ENCODE data around the gene MED1. TPM values are rescaled to one million over a fixed set of nuclear protein-coding genes. Genes with fewer than 3 reads are reported as not detected.
"Not testable (repeated sequence)": the region's sequence is repeated elsewhere in the genome, so short reads cannot be mapped to it uniquely, and the experiment has no call there.

MED1 gene
- 40.4 TPM for polyA plus RNA-seq (2013, experiment 1 of 2)
- 40.3 TPM for polyA plus RNA-seq (2013, experiment 2 of 2)

- Histone ChIP-seq H3K79me2 (ENCODE audit: control insufficient read depth, insufficient read depth, low read length) (peaks cover 28% of the 10 kb centered on the region), H3K4ac (ENCODE audit: low read depth, low read length) (peak within 1 kb of the TSS; percentile 17), H2BK5ac (ENCODE audit: low read length) (no peak within 1 kb of the TSS), H3K36me3 (ENCODE audit: control insufficient read depth, insufficient read depth, low read length) (no peaks in the 10 kb centered on the region), H3K23ac (ENCODE audit: low read length) (no peak within 1 kb of the TSS), H3K4me1 (ENCODE audit: control insufficient read depth, low read depth, low read length) (peaks cover 3% of the 10 kb centered on the region), H3K18ac (ENCODE audit: low read length) (no peak within 1 kb of the TSS), H3K27ac (ENCODE audit: low read depth, low read length) (peak within 1 kb of the TSS; percentile 1), H2AK5ac (ENCODE audit: low read length) (peak within 1 kb of the TSS; percentile 67), H3K79me1 (ENCODE audit: low read length) (peaks cover 9% of the 10 kb centered on the region), H3K56ac (ENCODE audit: low read length) (peak within 1 kb of the TSS; percentile 90), H3K9ac (ENCODE audit: low read length) (peak within 1 kb of the TSS; percentile 86), H3K4me2 (ENCODE audit: low read length) (peak within 1 kb of the TSS; percentile 88), H2BK15ac (replicated peaks; ENCODE audit: low read depth) (no peak within 1 kb of the TSS), H3K4me3 (ENCODE audit: low read length) (peak within 1 kb of the TSS; percentile 71), H4K5ac (ENCODE audit: low read length) (peak within 1 kb of the TSS; percentile 52), H2BK120ac (ENCODE audit: low read depth, low read length) (no peak within 1 kb of the TSS), H4K8ac (ENCODE audit: low read depth, low read length) (peak within 1 kb of the TSS; percentile 99), H3K27me3 (ENCODE audit: insufficient read depth, low read length, poor library complexity) (no peaks in the 10 kb centered on the region)
- DNase-seq: peak; percentile 99
- no CpG with 5 or more reads among the region's 37 CpGs for WGBS (ENCODE audit: extremely low coverage, insufficient coverage, low lambda C conversion rate)
Observed at GRCh38 chr17:39450847-39451581, at the start of gene MED1. Gene MED1, minus strand, starts transcription at chr17:39451263. Its CDS starts 201 bp downstream, at chr17:39451062.

GRCh38 chr17:39496921-39497320, 45.9 kb upstream of the MED1 start:
- H3K27ac ChIP-seq (ENCODE audit: low read depth, low read length); H3K79me1 ChIP-seq (ENCODE audit: low read length); H2BK120ac ChIP-seq (ENCODE audit: low read depth, low read length); H2AK5ac ChIP-seq (ENCODE audit: low read length); H4K5ac ChIP-seq (ENCODE audit: low read length); H3K4ac ChIP-seq (ENCODE audit: low read depth, low read length); H4K8ac ChIP-seq (ENCODE audit: low read depth, low read length); H3K27me3 ChIP-seq (ENCODE audit: insufficient read depth, low read length, poor library complexity); H3K36me3 ChIP-seq (ENCODE audit: control insufficient read depth, insufficient read depth, low read length); H3K4me2 ChIP-seq (ENCODE audit: low read length); H3K79me2 ChIP-seq (ENCODE audit: control insufficient read depth, insufficient read depth, low read length); H3K23ac ChIP-seq (ENCODE audit: low read length); H2BK15ac ChIP-seq (replicated peaks; ENCODE audit: low read depth); H3K9ac ChIP-seq (ENCODE audit: low read length); H3K4me3 ChIP-seq (ENCODE audit: low read length); H3K18ac ChIP-seq (ENCODE audit: low read length); H3K4me1 ChIP-seq (ENCODE audit: control insufficient read depth, low read depth, low read length); H2BK5ac ChIP-seq (ENCODE audit: low read length); DNase-seq; H3K56ac ChIP-seq (ENCODE audit: low read length): not testable (repeated sequence)
- no CpG with 5 or more reads among the region's 12 CpGs for WGBS (ENCODE audit: extremely low coverage, insufficient coverage, low lambda C conversion rate)

- Histone ChIP-seq H3K27me3 (ENCODE audit: insufficient read depth, low read length, poor library complexity) (no peaks in the 10 kb centered on the region), H4K8ac (ENCODE audit: low read depth, low read length) (no peak overlapping the region), H3K4me1 (ENCODE audit: control insufficient read depth, low read depth, low read length) (no peaks in the 10 kb centered on the region), H3K56ac (ENCODE audit: low read length) (no peak overlapping the region), H3K9ac (ENCODE audit: low read length) (no peak overlapping the region), H2AK5ac (ENCODE audit: low read length) (no peak overlapping the region), H3K4me2 (ENCODE audit: low read length) (no peak overlapping the region), H3K4me3 (ENCODE audit: low read length) (no peak overlapping the region), H4K5ac (ENCODE audit: low read length) (no peak overlapping the region), H3K79me2 (ENCODE audit: control insufficient read depth, insufficient read depth, low read length) (no peaks in the 10 kb centered on the region), H3K4ac (ENCODE audit: low read depth, low read length) (no peak overlapping the region), H3K18ac (ENCODE audit: low read length) (no peak overlapping the region), H3K23ac (ENCODE audit: low read length) (no peak overlapping the region), H3K79me1 (ENCODE audit: low read length) (no peaks in the 10 kb centered on the region), H2BK5ac (ENCODE audit: low read length) (no peak overlapping the region), H3K36me3 (ENCODE audit: control insufficient read depth, insufficient read depth, low read length) (peaks cover 2% of the 10 kb centered on the region), H2BK120ac (ENCODE audit: low read depth, low read length) (no peak overlapping the region), H2BK15ac (replicated peaks; ENCODE audit: low read depth) (no peak overlapping the region), H3K27ac (ENCODE audit: low read depth, low read length) (no peak overlapping the region)
- peak; percentile 3 for DNase-seq
- WGBS (ENCODE audit: extremely low coverage, insufficient coverage, low lambda C conversion rate): no CpG with 5 or more reads among the region's 4 CpGs
Observed at GRCh38 chr17:39487946-39488345, 36.9 kb upstream of the MED1 start.

- DNase-seq; H3K56ac ChIP-seq (ENCODE audit: low read length); H3K4me1 ChIP-seq (ENCODE audit: control insufficient read depth, low read depth, low read length); H3K27me3 ChIP-seq (ENCODE audit: insufficient read depth, low read length, poor library complexity); H3K4me2 ChIP-seq (ENCODE audit: low read length); H3K9ac ChIP-seq (ENCODE audit: low read length); H3K4me3 ChIP-seq (ENCODE audit: low read length); H4K8ac ChIP-seq (ENCODE audit: low read depth, low read length); H3K79me1 ChIP-seq (ENCODE audit: low read length); H3K23ac ChIP-seq (ENCODE audit: low read length); H3K79me2 ChIP-seq (ENCODE audit: control insufficient read depth, insufficient read depth, low read length); H3K18ac ChIP-seq (ENCODE audit: low read length); H3K27ac ChIP-seq (ENCODE audit: low read depth, low read length); H2AK5ac ChIP-seq (ENCODE audit: low read length); H2BK5ac ChIP-seq (ENCODE audit: low read length); H3K4ac ChIP-seq (ENCODE audit: low read depth, low read length); H3K36me3 ChIP-seq (ENCODE audit: control insufficient read depth, insufficient read depth, low read length); H2BK120ac ChIP-seq (ENCODE audit: low read depth, low read length); H2BK15ac ChIP-seq (replicated peaks; ENCODE audit: low read depth); H4K5ac ChIP-seq (ENCODE audit: low read length): not testable (repeated sequence)
- WGBS (ENCODE audit: extremely low coverage, insufficient coverage, low lambda C conversion rate): no CpG with 5 or more reads among the region's 3 CpGs
Observed at GRCh38 chr17:39487490-39487889, 36.4 kb upstream of the MED1 start.

GRCh38 chr17:39486242-39486641, 35.2 kb upstream of the MED1 start:
- no peak overlapping the region for H2BK5ac ChIP-seq (ENCODE audit: low read length)
- no peak overlapping the region for H2BK15ac ChIP-seq (replicated peaks; ENCODE audit: low read depth)
- H3K27me3 ChIP-seq (ENCODE audit: insufficient read depth, low read length, poor library complexity): no peaks in the 10 kb centered on the region
- H3K56ac ChIP-seq (ENCODE audit: low read length): no peak overlapping the region
- no peak overlapping the region for H3K18ac ChIP-seq (ENCODE audit: low read length)
- H3K23ac ChIP-seq (ENCODE audit: low read length): no peak overlapping the region
- H3K36me3 ChIP-seq (ENCODE audit: control insufficient read depth, insufficient read depth, low read length): peaks cover 2% of the 10 kb centered on the region
- no peak overlapping the region for H4K5ac ChIP-seq (ENCODE audit: low read length)
- no peak overlapping the region for H4K8ac ChIP-seq (ENCODE audit: low read depth, low read length)
- no peak overlapping the region for H3K4me3 ChIP-seq (ENCODE audit: low read length)
- no peak overlapping the region for H2AK5ac ChIP-seq (ENCODE audit: low read length)
- no CpG with 5 or more reads among the region's 2 CpGs for WGBS (ENCODE audit: extremely low coverage, insufficient coverage, low lambda C conversion rate)
- no peak overlapping the region for H2BK120ac ChIP-seq (ENCODE audit: low read depth, low read length)
- no peaks in the 10 kb centered on the region for H3K79me2 ChIP-seq (ENCODE audit: control insufficient read depth, insufficient read depth, low read length)
- no peaks in the 10 kb centered on the region for H3K79me1 ChIP-seq (ENCODE audit: low read length)
- H3K4me1 ChIP-seq (ENCODE audit: control insufficient read depth, low read depth, low read length): no peaks in the 10 kb centered on the region
- no peak overlapping the region for H3K9ac ChIP-seq (ENCODE audit: low read length)
- H3K4ac ChIP-seq (ENCODE audit: low read depth, low read length): no peak overlapping the region
- H3K4me2 ChIP-seq (ENCODE audit: low read length): no peak overlapping the region
- DNase-seq: peak; percentile 32
- H3K27ac ChIP-seq (ENCODE audit: low read depth, low read length): no peak overlapping the region

GRCh38 chr17:39485555-39485954, 34.5 kb upstream of the MED1 start:
- Histone ChIP-seq H2AK5ac (ENCODE audit: low read length) (no peak overlapping the region), H3K9ac (ENCODE audit: low read length) (no peak overlapping the region), H4K8ac (ENCODE audit: low read depth, low read length) (no peak overlapping the region), H3K4me2 (ENCODE audit: low read length) (no peak overlapping the region), H3K79me1 (ENCODE audit: low read length) (no peaks in the 10 kb centered on the region), H2BK120ac (ENCODE audit: low read depth, low read length) (no peak overlapping the region), H3K79me2 (ENCODE audit: control insufficient read depth, insufficient read depth, low read length) (no peaks in the 10 kb centered on the region), H3K56ac (ENCODE audit: low read length) (no peak overlapping the region), H2BK5ac (ENCODE audit: low read length) (no peak overlapping the region), H4K5ac (ENCODE audit: low read length) (no peak overlapping the region), H3K23ac (ENCODE audit: low read length) (no peak overlapping the region), H3K27ac (ENCODE audit: low read depth, low read length) (no peak overlapping the region), H3K4me1 (ENCODE audit: control insufficient read depth, low read depth, low read length) (no peaks in the 10 kb centered on the region), H3K36me3 (ENCODE audit: control insufficient read depth, insufficient read depth, low read length) (peaks cover 2% of the 10 kb centered on the region), H2BK15ac (replicated peaks; ENCODE audit: low read depth) (no peak overlapping the region), H3K4me3 (ENCODE audit: low read length) (no peak overlapping the region), H3K27me3 (ENCODE audit: insufficient read depth, low read length, poor library complexity) (no peaks in the 10 kb centered on the region), H3K18ac (ENCODE audit: low read length) (no peak overlapping the region), H3K4ac (ENCODE audit: low read depth, low read length) (no peak overlapping the region)
- WGBS (ENCODE audit: extremely low coverage, insufficient coverage, low lambda C conversion rate): no CpG with 5 or more reads among the region's 5 CpGs
- peak; percentile 85 for DNase-seq
